HepG2 (cell line): ENCODE results near the gene SMIM11. TPM values are rescaled to one million over a fixed set of nuclear protein-coding genes. Genes with fewer than 3 reads are reported as not detected.

ENCODE experiments used
- CTCF ChIP-seq: sonication (generic); formaldehyde crosslinking; IDR thresholded peaks from 2 replicates; pipeline ENCODE4 v1.5.0; 2020; ENCODE audit warnings: mild to moderate bottlenecking, missing genetic modification reagents, moderate library complexity
- DMAP1 ChIP-seq: IDR thresholded peaks from 2 replicates; pipeline ENCODE4 v1.6.1; 2016
- DRAP1 ChIP-seq: IDR thresholded peaks from 2 replicates; pipeline ENCODE4 v1.6.1; 2016; ENCODE audit warnings: missing genetic modification reagents, missing compliant biosample characterization
- GATAD1 ChIP-seq: IDR thresholded peaks from 2 replicates; pipeline ENCODE4 v1.6.1; 2016; ENCODE audit warnings: missing genetic modification reagents, missing compliant biosample characterization
- GMEB1 ChIP-seq: sonication (generic); formaldehyde crosslinking; IDR thresholded peaks from 2 replicates; pipeline ENCODE4 v1.5.1; 2020; ENCODE audit warnings: missing genetic modification reagents, mild to moderate bottlenecking, borderline replicate concordance
- GPBP1L1 ChIP-seq: sonication (generic); formaldehyde crosslinking; IDR thresholded peaks from 2 replicates; pipeline ENCODE4 v1.5.0; 2020; ENCODE audit warnings: mild to moderate bottlenecking, missing genetic modification reagents
- PBX2 ChIP-seq: IDR thresholded peaks from 2 replicates; pipeline ENCODE4 v1.6.1; 2016; ENCODE audit warnings: control low read depth
- TFDP1 ChIP-seq: IDR thresholded peaks from 2 replicates; pipeline ENCODE4 v1.6.1; 2016; ENCODE audit warnings: missing compliant biosample characterization, missing genetic modification reagents, borderline replicate concordance
- TGIF2 ChIP-seq: IDR thresholded peaks from 2 replicates; pipeline ENCODE4 v1.6.1; 2016; ENCODE audit warnings: control low read depth, missing compliant biosample characterization
- ZFY ChIP-seq: sonication (generic); formaldehyde crosslinking; IDR thresholded peaks from 2 replicates; pipeline ENCODE4 v1.4.0; 2020; ENCODE audit warnings: missing genetic modification reagents
- ZNF232 ChIP-seq: sonication (generic); formaldehyde crosslinking; IDR thresholded peaks from 2 replicates; pipeline ENCODE4 v1.4.0; 2020; ENCODE audit warnings: missing genetic modification reagents, borderline replicate concordance
- ZNF24 ChIP-seq: fragments of 450-650 bp; IDR thresholded peaks from 2 replicates; pipeline ENCODE4 v1.6.1; 2017; ENCODE audit warnings: antibody characterized with exemption, mild to moderate bottlenecking
- ZNF253 ChIP-seq: sonication (generic); formaldehyde crosslinking; IDR thresholded peaks from 2 replicates; pipeline ENCODE4 v1.8.0; 2022; ENCODE audit warnings: mild to moderate bottlenecking, missing genetic modification reagents, borderline replicate concordance
- ZNF432 ChIP-seq: sonication (generic); formaldehyde crosslinking; IDR thresholded peaks from 2 replicates; pipeline ENCODE4 v1.5.0; 2020; ENCODE audit warnings: missing genetic modification reagents, mild to moderate bottlenecking, borderline replicate concordance
- ZNF484 ChIP-seq: sonication (generic); formaldehyde crosslinking; IDR thresholded peaks from 2 replicates; pipeline ENCODE4 v1.5.1; 2020; ENCODE audit warnings: mild to moderate bottlenecking, low read depth, missing genetic modification reagents, borderline replicate concordance
- ZXDC ChIP-seq: sonication (generic); formaldehyde crosslinking; IDR thresholded peaks from 2 replicates; pipeline ENCODE4 v1.5.0; 2020; ENCODE audit warnings: mild to moderate bottlenecking, missing genetic modification reagents
- polyA plus RNA-seq, 8 experiments: library from polyadenylated mRNA; depleted of rRNA in 3 of 8; stranded (reverse) in 7 of 8; unstranded in 1 of 8; fragments of >200 nt; fragmentation: Illumina TruSeq in 4 of 8; extraction: Trizol in 4 of 8; gene quantifications; 2 replicates each; pipeline versions ENCODE4 v1.2.1 to v1.2.3, GENCODE V29; 2011 to 2016; ENCODE audit warnings: low read depth in 4 of 8, missing spikeins in 1 of 8, mixed read lengths in 1 of 8; ENCODE audit not compliant: insufficient read depth in 1 of 8
- total RNA-seq, 5 experiments: library from RNA; depleted of rRNA; stranded (reverse); fragments of >200 nt; fragmentation: Illumina TruSeq; extraction: Trizol; gene quantifications; 2 replicates each; pipeline ENCODE4 v1.2.3, GENCODE V29; 2016; ENCODE audit warnings: low read depth in 1 of 5
- TF ChIP-seq, protein P1 (sequence below): sonication (generic); formaldehyde crosslinking; IDR thresholded peaks from 2 replicates; pipeline ENCODE4 v1.5.0; 2020; ENCODE audit warnings: missing genetic modification reagents, mild to moderate bottlenecking, borderline replicate concordance
- TF ChIP-seq, protein P2 (sequence below): sonication (generic); formaldehyde crosslinking; IDR thresholded peaks from 2 replicates; pipeline ENCODE4 v1.4.0; 2020; ENCODE audit warnings: missing genetic modification reagents, borderline replicate concordance

Gene SMIM11
- total and polyA plus RNA-seq, 2 of the 13 experiments (the other 11 are each of a cell fraction or from before 2014, with no cell fraction given) = 6.4 to 18.9 TPM

GRCh38 chr21:34372321-34372720 is 3.0 kb upstream of the SMIM11 start (continued):
- no peak; the same call in 1 of the 2 replicates for TF ChIP-seq GATAD1 (CRISPR knock-in tag)
- no peak for TF ChIP-seq GMEB1 (CRISPR knock-in tag)
- no peak for TF ChIP-seq DMAP1 (CRISPR knock-in tag)
- no peak for TF ChIP-seq ZNF232 (CRISPR knock-in tag)
- no peak for TF ChIP-seq DRAP1 (CRISPR knock-in tag)
- TF ChIP-seq ZNF432 (CRISPR knock-in tag) = no peak
- no peak for TF ChIP-seq ZNF24
- TF ChIP-seq, protein P1, sequence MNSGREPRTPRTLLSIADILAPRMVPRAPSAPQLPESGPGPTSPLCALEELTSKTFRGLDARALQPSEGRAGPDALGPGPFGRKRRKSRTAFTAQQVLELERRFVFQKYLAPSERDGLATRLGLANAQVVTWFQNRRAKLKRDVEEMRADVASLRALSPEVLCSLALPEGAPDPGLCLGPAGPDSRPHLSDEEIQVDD (CRISPR knock-in tag) = no peak
- TF ChIP-seq GPBP1L1 (CRISPR knock-in tag) = no peak
- no peak for TF ChIP-seq ZXDC
- peak; percentile 10; the same call in 1 of the 2 replicates for TF ChIP-seq CTCF (CRISPR knock-in tag)
- TF ChIP-seq ZNF253 (CRISPR knock-in tag) = no peak
- no peak for TF ChIP-seq TFDP1 (CRISPR knock-in tag)
- no peak for TF ChIP-seq ZNF484 (CRISPR knock-in tag)
- TF ChIP-seq, protein P2, sequence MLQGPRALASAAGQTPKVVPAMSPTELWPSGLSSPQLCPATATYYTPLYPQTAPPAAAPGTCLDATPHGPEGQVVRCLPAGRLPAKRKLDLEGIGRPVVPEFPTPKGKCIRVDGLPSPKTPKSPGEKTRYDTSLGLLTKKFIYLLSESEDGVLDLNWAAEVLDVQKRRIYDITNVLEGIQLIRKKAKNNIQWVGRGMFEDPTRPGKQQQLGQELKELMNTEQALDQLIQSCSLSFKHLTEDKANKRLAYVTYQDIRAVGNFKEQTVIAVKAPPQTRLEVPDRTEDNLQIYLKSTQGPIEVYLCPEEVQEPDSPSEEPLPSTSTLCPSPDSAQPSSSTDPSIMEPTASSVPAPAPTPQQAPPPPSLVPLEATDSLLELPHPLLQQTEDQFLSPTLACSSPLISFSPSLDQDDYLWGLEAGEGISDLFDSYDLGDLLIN (CRISPR knock-in tag) = no peak
- TF ChIP-seq PBX2 (CRISPR knock-in tag) = peak; percentile 85
- TF ChIP-seq TGIF2 (CRISPR knock-in tag) = no peak
- TF ChIP-seq ZFY = no peak
